ENCODE measurements around the gene DCLK1.

DNA sequence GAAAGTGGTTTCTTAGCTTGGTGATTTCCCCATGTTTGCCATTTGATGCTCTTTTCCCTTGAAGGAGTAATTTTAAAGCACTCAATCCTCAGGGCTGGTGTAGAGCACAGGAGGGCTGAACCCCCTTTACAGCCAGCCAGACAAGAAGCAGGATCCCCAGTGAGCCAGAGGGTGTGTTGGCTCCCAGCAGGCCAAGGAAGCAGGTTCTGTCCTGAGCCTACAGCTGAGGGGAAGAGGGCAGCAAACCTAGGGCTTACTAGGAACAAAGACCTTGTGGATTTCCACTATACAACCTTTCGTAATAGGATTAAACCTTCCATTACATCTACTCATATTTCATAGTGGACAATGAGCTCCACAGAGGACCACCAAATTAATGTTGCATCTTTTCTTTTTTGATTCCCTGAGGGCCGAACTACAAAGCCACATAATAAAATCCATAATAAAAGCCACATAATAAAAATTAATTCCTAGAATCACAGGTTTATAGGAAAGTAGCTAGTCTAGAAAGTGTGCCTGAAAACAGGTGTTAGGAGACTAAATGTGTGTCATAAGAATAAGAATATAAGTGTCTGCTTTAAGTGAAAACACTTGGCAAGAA is 300.2 kb downstream of the DCLK1 start:
- TF ChIP-seq, protein P1, sequence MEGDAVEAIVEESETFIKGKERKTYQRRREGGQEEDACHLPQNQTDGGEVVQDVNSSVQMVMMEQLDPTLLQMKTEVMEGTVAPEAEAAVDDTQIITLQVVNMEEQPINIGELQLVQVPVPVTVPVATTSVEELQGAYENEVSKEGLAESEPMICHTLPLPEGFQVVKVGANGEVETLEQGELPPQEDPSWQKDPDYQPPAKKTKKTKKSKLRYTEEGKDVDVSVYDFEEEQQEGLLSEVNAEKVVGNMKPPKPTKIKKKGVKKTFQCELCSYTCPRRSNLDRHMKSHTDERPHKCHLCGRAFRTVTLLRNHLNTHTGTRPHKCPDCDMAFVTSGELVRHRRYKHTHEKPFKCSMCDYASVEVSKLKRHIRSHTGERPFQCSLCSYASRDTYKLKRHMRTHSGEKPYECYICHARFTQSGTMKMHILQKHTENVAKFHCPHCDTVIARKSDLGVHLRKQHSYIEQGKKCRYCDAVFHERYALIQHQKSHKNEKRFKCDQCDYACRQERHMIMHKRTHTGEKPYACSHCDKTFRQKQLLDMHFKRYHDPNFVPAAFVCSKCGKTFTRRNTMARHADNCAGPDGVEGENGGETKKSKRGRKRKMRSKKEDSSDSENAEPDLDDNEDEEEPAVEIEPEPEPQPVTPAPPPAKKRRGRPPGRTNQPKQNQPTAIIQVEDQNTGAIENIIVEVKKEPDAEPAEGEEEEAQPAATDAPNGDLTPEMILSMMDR (IDR thresholded peaks at IDR 0.05), result no peak
- no peak for TF ChIP-seq SIN3A (IDR thresholded peaks at IDR 0.05; ENCODE audit: borderline replicate concordance, insufficient read depth, low read depth, low read length)
- TF ChIP-seq POLR2AphosphoS5 (IDR thresholded peaks at IDR 0.05; ENCODE audit: low read depth, low read length), result no peak
